ENCODE measurements around the gene LDLRAD3. TPM values are rescaled to one million over a fixed set of nuclear protein-coding genes. Genes with fewer than 3 reads are reported as not detected.

LDLRAD3 gene
- total and polyA plus RNA-seq, 2 experiments from 2014 or later, result 6.2 to 9.5 TPM

GRCh38 chr11:35994421-35994820 lies 50.6 kb downstream of the LDLRAD3 start:
- Histone ChIP-seq H3K9me3 (ENCODE audit: low read depth) (no peaks in the 10 kb centered on the region), H3K4me3 (no peak overlapping the region), H3K36me3 (no peaks in the 10 kb centered on the region), H3K27me3 (no peaks in the 10 kb centered on the region), H3K27ac (no peak overlapping the region), H3K4me1 (ENCODE audit: low read depth) (no peaks in the 10 kb centered on the region)
- DNase-seq (ENCODE audit: low read depth in 1 of 2, low spot score in 1 of 2), result no peak
- TF ChIP-seq CTCF (IDR thresholded peaks at IDR 0.05; ENCODE audit: low read depth, low read length), result no peak

- H3K4me3 ChIP-seq, result no peak overlapping the region
- DNase-seq (ENCODE audit: low read depth in 1 of 2, low spot score in 1 of 2), result peak in 1 of 2 donors; percentile 54
- no peaks in the 10 kb centered on the region for H3K27me3 ChIP-seq
- H3K9me3 ChIP-seq (ENCODE audit: low read depth), result no peaks in the 10 kb centered on the region
- no peak overlapping the region for H3K27ac ChIP-seq
- no peaks in the 10 kb centered on the region for H3K36me3 ChIP-seq
- no peaks in the 10 kb centered on the region for H3K4me1 ChIP-seq (ENCODE audit: low read depth)
- TF ChIP-seq CTCF (IDR thresholded peaks at IDR 0.05; ENCODE audit: low read depth, low read length), result no peak
These were observed 51.9 kb downstream of the LDLRAD3 start for GRCh38 chr11:35995681-35996271.

- Histone ChIP-seq H3K36me3 (no peaks in the 10 kb centered on the region), H3K4me3 (no peak overlapping the region), H3K27me3 (no peaks in the 10 kb centered on the region), H3K9me3 (ENCODE audit: low read depth) (no peaks in the 10 kb centered on the region), H3K27ac (no peak overlapping the region), H3K4me1 (ENCODE audit: low read depth) (no peaks in the 10 kb centered on the region)
- DNase-seq (ENCODE audit: low read depth in 1 of 2, low spot score in 1 of 2), result no peak
- TF ChIP-seq CTCF (IDR thresholded peaks at IDR 0.05; ENCODE audit: low read depth, low read length), result no peak
These were observed 54.1 kb downstream of the LDLRAD3 start for GRCh38 chr11:35997902-35998520.

- H3K4me1 ChIP-seq (ENCODE audit: low read depth), result no peaks in the 10 kb centered on the region
- DNase-seq (ENCODE audit: low read depth in 1 of 2, low spot score in 1 of 2), result no peak
- no peaks in the 10 kb centered on the region for H3K27me3 ChIP-seq
- H3K9me3 ChIP-seq (ENCODE audit: low read depth), result no peaks in the 10 kb centered on the region
- no peaks in the 10 kb centered on the region for H3K36me3 ChIP-seq
- no peak for TF ChIP-seq CTCF (IDR thresholded peaks at IDR 0.05; ENCODE audit: low read depth, low read length)
- H3K27ac ChIP-seq, result no peak overlapping the region
- H3K4me3 ChIP-seq, result no peak overlapping the region
These were observed 54.8 kb downstream of the LDLRAD3 start for GRCh38 chr11:35998634-35999033.

- no peak for TF ChIP-seq CTCF (IDR thresholded peaks at IDR 0.05; ENCODE audit: low read depth, low read length)
- Histone ChIP-seq H3K27me3 (no peaks in the 10 kb centered on the region), H3K9me3 (ENCODE audit: low read depth) (no peaks in the 10 kb centered on the region), H3K4me3 (no peak overlapping the region), H3K36me3 (no peaks in the 10 kb centered on the region), H3K4me1 (ENCODE audit: low read depth) (no peaks in the 10 kb centered on the region), H3K27ac (no peak overlapping the region)
- DNase-seq (ENCODE audit: low read depth in 1 of 2, low spot score in 1 of 2), result no peak
These were observed 56.8 kb downstream of the LDLRAD3 start for GRCh38 chr11:36000616-36001190.
